Keratinocyte (primary cell): Measurements from ENCODE around the gene BRF1. TPM values are rescaled to one million over a fixed set of nuclear protein-coding genes. Genes with fewer than 3 reads are reported as not detected.
A peak's percentile ranks its signal among the peaks of the same experiment; 100 is the strongest.
"Not testable (repeated sequence)": the region's sequence is repeated elsewhere in the genome, so short reads cannot be mapped to it uniquely, and the experiment has no call there.

Experiments
- DNase-seq: peaks from one replicate; pipeline ENCODE4 v3.0.0-alpha.2; 2011; ENCODE audit warnings: low read depth, missing footprints, low spot score
- FAIRE-seq: peaks from 2 replicates; lab custom pipeline; 2011; peaks lifted over from hg19 to GRCh38; lab: Jason Lieb, UNC
- H2AFZ ChIP-seq: 2 replicates; pipeline ENCODE4 v1.6.0; 2012; ENCODE audit warnings: low read length, control low read depth, inconsistent platforms; ENCODE audit not compliant: control insufficient read depth
- H3K27ac ChIP-seq: 2 replicates; pipeline ENCODE4 v1.5.1; 2011; ENCODE audit warnings: low read length; ENCODE audit not compliant: control insufficient read depth, insufficient read depth
- H3K27me3 ChIP-seq: 3 replicates; pipeline ENCODE4 v1.6.0; 2011; ENCODE audit warnings: low read length; ENCODE audit not compliant: control insufficient read depth, insufficient read depth; ENCODE audit errors: extremely low read depth
- H3K36me3 ChIP-seq, 2 experiments: 2 replicates in 1 of 2; 3 replicates in 1 of 2; pipeline ENCODE4 v1.5.1; 2011; ENCODE audit warnings: low read length in 2 of 2, mild to moderate bottlenecking in 1 of 2; ENCODE audit not compliant: control insufficient read depth in 2 of 2, insufficient read depth in 2 of 2; ENCODE audit errors: extremely low read depth in 1 of 2
- H3K4me1 ChIP-seq: 3 replicates; pipeline ENCODE4 v1.5.1; 2011; ENCODE audit warnings: low read length; ENCODE audit not compliant: control insufficient read depth, insufficient read depth; ENCODE audit errors: extremely low read depth
- H3K4me2 ChIP-seq: 3 replicates; pipeline ENCODE4 v1.6.0; 2011; ENCODE audit warnings: low read depth, low read length; ENCODE audit not compliant: control insufficient read depth, insufficient read depth; ENCODE audit errors: extremely low read depth
- H3K4me3 ChIP-seq, 3 experiments: fragments of 200-600 bp in 1 of 3; sonication (generic) in 1 of 3; 2 replicates in 2 of 3; 3 replicates in 1 of 3; pipeline ENCODE4 v1.5.1; 2011 to 2016; ENCODE audit warnings: low read length in 3 of 3, mild to moderate bottlenecking in 3 of 3, control low read depth in 2 of 3, inconsistent platforms in 1 of 3, low read depth in 1 of 3, mixed read lengths in 1 of 3, mixed run types in 1 of 3, moderate library complexity in 1 of 3; ENCODE audit not compliant: control insufficient read depth in 2 of 3, insufficient read depth in 2 of 3; ENCODE audit errors: extremely low read depth in 1 of 3
- H3K79me2 ChIP-seq: 2 replicates; pipeline ENCODE4 v1.6.0; 2012; ENCODE audit warnings: low read length; ENCODE audit not compliant: control insufficient read depth, insufficient read depth
- H3K9ac ChIP-seq: 3 replicates; pipeline ENCODE4 v1.6.0; 2011; ENCODE audit warnings: low read length; ENCODE audit not compliant: control insufficient read depth, insufficient read depth; ENCODE audit errors: extremely low read depth
- H3K9me1 ChIP-seq: 3 replicates; pipeline ENCODE4 v1.6.0; 2011; ENCODE audit warnings: low read length; ENCODE audit not compliant: control insufficient read depth, insufficient read depth; ENCODE audit errors: extremely low read depth
- H3K9me3 ChIP-seq: 2 replicates; pipeline ENCODE4 v1.5.1; 2012; ENCODE audit warnings: low read depth, low read length; ENCODE audit not compliant: control insufficient read depth
- H4K20me1 ChIP-seq: 3 replicates; pipeline ENCODE4 v1.6.0; 2011; ENCODE audit warnings: low read length; ENCODE audit not compliant: control insufficient read depth, insufficient read depth; ENCODE audit errors: extremely low read depth
- EZH2 ChIP-seq: IDR thresholded peaks from one replicate; pipeline ENCODE4 v1.6.1; 2012; ENCODE audit warnings: inconsistent platforms, mild to moderate bottlenecking, low read length, moderate library complexity
- dilution Hi-C: fragments of 300-500 bp; cut with MboI; formaldehyde crosslinking; loops from one replicate; pipeline ENCODE4 v1.7.0; 2020; ENCODE audit warnings: low sequenced_read_pairs; ENCODE audit not compliant: extremely low pct_ligation_motif_present
- polyA plus RNA-seq, 5 experiments: library from polyadenylated mRNA; depleted of rRNA in 3 of 5; stranded (reverse) in 3 of 5; stranded (forward) in 1 of 5; unstranded in 1 of 5; fragments of >200 nt; gene quantifications; 1 replicate in 1 of 5; 2 replicates in 3 of 5; 3 replicates in 1 of 5; pipeline versions ENCODE4 v1.2.1 to v1.2.3, GENCODE V29; 2011 to 2012; ENCODE audit warnings: missing spikeins in 2 of 5, low read depth in 1 of 5, low replicate concordance in 1 of 5
- TF ChIP-seq, protein P1 (sequence below), 3 experiments: IDR thresholded peaks in 1 of 3; conservative IDR thresholded peaks in 1 of 3; optimal IDR thresholded peaks in 1 of 3; 2 replicates in 2 of 3; 3 replicates in 1 of 3; pipeline versions ENCODE3 to v1.5.1; 2011; ENCODE audit warnings: low read length in 3 of 3, mild to moderate bottlenecking in 3 of 3, moderate library complexity in 2 of 3, control low read depth in 1 of 3, inconsistent platforms in 1 of 3; ENCODE audit not compliant: insufficient read depth in 2 of 3; ENCODE audit errors: extremely low read depth in 1 of 3

BRF1 gene
- polyA plus RNA-seq, 1 donor (not counting 4 experiments of a cell fraction or from before 2014, with no cell fraction given) = 6.5 TPM

DNA sequence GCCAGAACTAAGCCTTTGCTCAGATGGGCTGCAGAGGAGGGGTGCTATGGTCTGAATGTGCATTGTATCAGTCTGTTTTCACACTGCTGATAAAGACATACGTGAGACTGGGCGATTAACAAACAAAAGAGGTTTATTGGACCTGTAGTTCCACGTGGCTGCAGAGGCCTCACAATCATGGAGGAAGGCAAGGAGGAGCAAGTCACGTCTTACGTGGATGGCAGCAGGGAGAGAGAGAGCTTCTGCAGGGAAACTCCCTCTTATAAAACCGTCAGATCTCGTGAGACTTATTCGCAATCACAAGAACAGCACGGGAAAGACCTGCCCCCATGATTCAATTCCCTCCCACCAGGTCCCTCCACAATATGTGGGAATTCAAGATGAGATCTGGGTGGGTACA lies 3.8 kb upstream of the BRF1 start:
- DNase-seq = no peak
- peaks cover 6% of the 10 kb centered on the region for H3K4me1 ChIP-seq
- TF ChIP-seq, protein P1, sequence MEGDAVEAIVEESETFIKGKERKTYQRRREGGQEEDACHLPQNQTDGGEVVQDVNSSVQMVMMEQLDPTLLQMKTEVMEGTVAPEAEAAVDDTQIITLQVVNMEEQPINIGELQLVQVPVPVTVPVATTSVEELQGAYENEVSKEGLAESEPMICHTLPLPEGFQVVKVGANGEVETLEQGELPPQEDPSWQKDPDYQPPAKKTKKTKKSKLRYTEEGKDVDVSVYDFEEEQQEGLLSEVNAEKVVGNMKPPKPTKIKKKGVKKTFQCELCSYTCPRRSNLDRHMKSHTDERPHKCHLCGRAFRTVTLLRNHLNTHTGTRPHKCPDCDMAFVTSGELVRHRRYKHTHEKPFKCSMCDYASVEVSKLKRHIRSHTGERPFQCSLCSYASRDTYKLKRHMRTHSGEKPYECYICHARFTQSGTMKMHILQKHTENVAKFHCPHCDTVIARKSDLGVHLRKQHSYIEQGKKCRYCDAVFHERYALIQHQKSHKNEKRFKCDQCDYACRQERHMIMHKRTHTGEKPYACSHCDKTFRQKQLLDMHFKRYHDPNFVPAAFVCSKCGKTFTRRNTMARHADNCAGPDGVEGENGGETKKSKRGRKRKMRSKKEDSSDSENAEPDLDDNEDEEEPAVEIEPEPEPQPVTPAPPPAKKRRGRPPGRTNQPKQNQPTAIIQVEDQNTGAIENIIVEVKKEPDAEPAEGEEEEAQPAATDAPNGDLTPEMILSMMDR (optimal IDR thresholded peaks at IDR 0.05 in 1 of 3, IDR thresholded peaks at IDR 0.05 in 1 of 3, conservative IDR thresholded peaks at IDR 0.05 in 1 of 3; ENCODE audit: extremely low read depth in 1 of 3, insufficient read depth in 2 of 3, low read length in 3 of 3) = no peak
- no peak for TF ChIP-seq EZH2

DNA sequence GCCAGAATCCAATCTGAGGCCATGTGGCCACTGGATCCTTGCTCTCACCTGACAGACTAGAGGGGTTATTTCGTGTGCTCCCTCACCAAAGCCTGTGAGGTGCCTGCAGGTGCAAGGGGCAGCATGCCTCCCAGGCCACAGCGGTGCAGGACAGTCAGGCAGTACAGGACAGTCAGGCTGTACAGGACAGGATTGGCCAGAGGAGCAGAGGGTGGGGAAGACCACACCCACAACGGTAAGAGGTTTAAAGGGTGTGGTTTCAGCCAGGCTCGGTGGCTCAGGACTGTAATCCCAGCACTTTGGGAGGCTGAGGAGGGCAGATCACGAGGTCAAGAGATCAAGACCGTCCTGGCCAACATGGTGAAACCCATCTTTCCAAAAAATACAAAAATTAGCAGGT lies 3.1 kb upstream of the BRF1 start:
- Histone ChIP-seq H3K4me2 (no peak overlapping the region), H3K4me1 (peaks cover 5% of the 10 kb centered on the region), H3K36me3 (no peaks in the 10 kb centered on the region), H3K79me2 (peaks cover 15% of the 10 kb centered on the region), H3K9me3 (no peaks in the 10 kb centered on the region), H3K9me1 (no peaks in the 10 kb centered on the region), H2AFZ (no peak overlapping the region), H3K4me3 (no peak overlapping the region), H3K9ac (no peak overlapping the region), H4K20me1 (no peaks in the 10 kb centered on the region), H3K27me3 (no peaks in the 10 kb centered on the region), H3K27ac (no peak overlapping the region)
- DNase-seq = no peak
- TF ChIP-seq, protein P1 (optimal IDR thresholded peaks at IDR 0.05 in 1 of 3, IDR thresholded peaks at IDR 0.05 in 1 of 3, conservative IDR thresholded peaks at IDR 0.05 in 1 of 3; ENCODE audit: extremely low read depth in 1 of 3, insufficient read depth in 2 of 3, low read length in 3 of 3) = no peak
- no peak for TF ChIP-seq EZH2
- FAIRE-seq = no peak
- dilution Hi-C loops = no loop called here

More for the DNA sequence above, 3.8 kb upstream of the BRF1 start:
- Histone ChIP-seq H3K4me3 (no peak overlapping the region), H4K20me1 (no peaks in the 10 kb centered on the region), H3K4me2 (no peak overlapping the region), H3K9me1 (no peaks in the 10 kb centered on the region), H3K27ac (no peak overlapping the region), H3K9me3 (no peaks in the 10 kb centered on the region), H3K36me3 (no peaks in the 10 kb centered on the region), H3K9ac (no peak overlapping the region), H3K79me2 (peaks cover 9% of the 10 kb centered on the region), H2AFZ (no peak overlapping the region), H3K27me3 (no peaks in the 10 kb centered on the region)
- FAIRE-seq = no peak
- dilution Hi-C loops = no loop called here

DNA sequence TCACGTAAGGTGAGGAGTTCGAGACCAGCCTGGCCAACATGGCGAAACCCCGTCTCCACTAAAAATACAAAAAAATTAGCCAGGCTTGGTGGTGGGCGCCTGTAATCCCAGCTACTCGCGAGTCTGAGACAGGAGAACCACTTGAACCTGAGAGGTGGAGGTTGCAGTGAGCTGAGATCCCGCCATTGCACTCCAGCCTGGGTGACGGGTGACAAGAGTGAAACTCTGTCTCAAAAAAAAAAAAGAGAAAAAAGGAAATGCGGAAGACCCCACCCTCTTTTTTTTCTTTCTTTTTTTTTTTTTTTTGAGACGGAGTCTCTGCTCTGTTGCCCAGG lies 1.1 kb upstream of the BRF1 start:
- H4K20me1 ChIP-seq, H3K9me3 ChIP-seq, H3K27ac ChIP-seq, H3K9me1 ChIP-seq, H3K27me3 ChIP-seq, dilution Hi-C loops, H3K4me1 ChIP-seq, H2AFZ ChIP-seq, DNase-seq, H3K4me3 ChIP-seq, FAIRE-seq, H3K36me3 ChIP-seq: not testable (repeated sequence)
- Histone ChIP-seq H3K79me2 (peaks cover 33% of the 10 kb centered on the region), H3K9ac (peak overlapping the region; percentile 15), H3K4me2 (peak overlapping the region; percentile 69)
